Upper lobe of left lung (tissue), 6 donors: Measurements from ENCODE around the gene SNX20. TPM values are rescaled to one million over a fixed set of nuclear protein-coding genes. Genes with fewer than 3 reads are reported as not detected.

Experiments
- ATAC-seq, 2 donors: fragments of 200-7000 bp; cut with Tn5 transposase; one replicate each; pipeline ENCODE4 v1.9.1; 2022; ENCODE audit warnings: mild to moderate bottlenecking in 2 of 2, moderate library complexity in 2 of 2; ENCODE audit not compliant: low FRiP score in 2 of 2
- DNase-seq, 2 donors: peaks; one replicate each; pipeline ENCODE4 v3.0.0-alpha.2; 2019 to 2020
- H3K27ac ChIP-seq, 4 donors: fragments of 200-600 bp; sonication (generic); one replicate each; pipeline ENCODE4 v1.5.1; 2016 to 2019
- H3K27me3 ChIP-seq, 4 donors: fragments of 200-600 bp; sonication (generic); one replicate each; pipeline ENCODE4 v1.5.1; 2017 to 2019
- H3K36me3 ChIP-seq, 4 donors: fragments of 200-600 bp; sonication (generic); one replicate each; pipeline ENCODE4 v1.5.1; 2016 to 2019
- H3K4me1 ChIP-seq, 4 donors: fragments of 200-600 bp; sonication (generic); one replicate each; pipeline ENCODE4 v1.5.1; 2018 to 2019
- H3K4me3 ChIP-seq, 4 donors: fragments of 200-600 bp; sonication (generic); one replicate each; pipeline ENCODE4 v1.5.1; 2017 to 2019; ENCODE audit warnings: mild to moderate bottlenecking in 2 of 4, moderate library complexity in 1 of 4
- H3K9me3 ChIP-seq, 4 donors: fragments of 200-600 bp; sonication (generic); one replicate each; pipeline ENCODE4 v1.5.1; 2018 to 2019
- CTCF ChIP-seq, 6 experiments: fragments of 450-650 bp in 4 of 6; fragments of 200-600 bp in 2 of 6; sonication (generic) in 2 of 6; IDR thresholded peaks; one replicate each; pipeline ENCODE4 v1.5.1; 2016 to 2019; ENCODE audit warnings: antibody characterized with exemption in 6 of 6
- EP300 ChIP-seq, 4 donors: sonication (generic); formaldehyde crosslinking; IDR thresholded peaks; one replicate each; pipeline ENCODE4 v1.5.1; 2017; ENCODE audit warnings: antibody characterized with exemption in 4 of 4, control low read depth in 2 of 4
- POLR2A ChIP-seq, 4 donors: fragments of 450-650 bp; IDR thresholded peaks; one replicate each; pipeline ENCODE4 v1.5.1; 2016 to 2017; ENCODE audit warnings: antibody characterized with exemption in 4 of 4, mild to moderate bottlenecking in 2 of 4
- POLR2AphosphoS5 ChIP-seq, 2 donors: sonication (generic); formaldehyde crosslinking; IDR thresholded peaks; one replicate each; pipeline ENCODE4 v1.5.1; 2017; ENCODE audit warnings: antibody characterized with exemption in 2 of 2
- WGBS, 2 donors: methylation state at CpG; one replicate each; pipeline ENCODE4 v1.1.5; 2017 to 2018; 5-methylcytosine and 5-hydroxymethylcytosine counted together
- total RNA-seq, 6 donors: library from RNA; depleted of rRNA in 4 of 6; stranded (reverse); fragments of >200 nt in 4 of 6; gene quantifications; one replicate each; pipeline versions ENCODE4 v1.1.0 to v1.2.1, GENCODE V29; 2016 to 2021
- donor health status: DM: no; HTN: no; CAD: no; lungs with moderate emphysema.
- donor health status: DM: no; HTN: yes; CAD: no; lungs with severe emphysema.

Gene SNX20
- total RNA-seq, 6 donors from 2014 or later, result 3.2 to 16.9 (median 13.2) TPM

- H3K27ac ChIP-seq, result no peak overlapping the region
- no peaks in the 10 kb centered on the region for H3K9me3 ChIP-seq
- H3K36me3 ChIP-seq, result no peaks in the 10 kb centered on the region
- H3K4me3 ChIP-seq, result no peak overlapping the region
- WGBS, 2 donors, result 95 to 96% methylated on average over 5 of the region's 5 CpGs
- ATAC-seq (no peak), DNase-seq (no peak)
- H3K27me3 ChIP-seq, result no peaks in the 10 kb centered on the region
- TF ChIP-seq EP300 (IDR thresholded peaks at IDR 0.05), result no peak
- TF ChIP-seq POLR2AphosphoS5 (IDR thresholded peaks at IDR 0.05), result no peak
- no peak for TF ChIP-seq POLR2A (IDR thresholded peaks at IDR 0.05)
- no peak for TF ChIP-seq CTCF (IDR thresholded peaks at IDR 0.05)
- peaks cover 0 to 3% (median 0%) of the 10 kb centered on the region in 4 donors for H3K4me1 ChIP-seq
Measured at GRCh38 chr16:50642349-50642748, 38.8 kb downstream of the SNX20 start.

- no peak overlapping the region for H3K27ac ChIP-seq
- no peak for DNase-seq
- no peaks in the 10 kb centered on the region for H3K27me3 ChIP-seq
- TF ChIP-seq POLR2AphosphoS5 (IDR thresholded peaks at IDR 0.05) (no peak), POLR2A (IDR thresholded peaks at IDR 0.05) (no peak), EP300 (IDR thresholded peaks at IDR 0.05) (no peak), CTCF (IDR thresholded peaks at IDR 0.05) (no peak)
- no peaks in the 10 kb centered on the region for H3K9me3 ChIP-seq
- no peaks in the 10 kb centered on the region for H3K36me3 ChIP-seq
- WGBS, 2 donors, result 88 to 91% methylated on average over 4 of the region's 4 CpGs
- ATAC-seq, result no peak
- H3K4me1 ChIP-seq, result peaks cover 0 to 3% (median 0%) of the 10 kb centered on the region in 4 donors
- no peak overlapping the region for H3K4me3 ChIP-seq
Measured at GRCh38 chr16:50641818-50642187, 39.3 kb downstream of the SNX20 start.

- 70 to 76% methylated on average over 11 to 15 of the region's 15 CpGs for WGBS, 2 donors
Measured at GRCh38 chr16:50640919-50641817, 39.9 kb downstream of the SNX20 start.

GRCh38 chr16:50640391-50640790 is 40.7 kb downstream of the SNX20 start:
- DNase-seq (no peak), ATAC-seq (no peak)
- H3K27me3 ChIP-seq, result no peaks in the 10 kb centered on the region

More at GRCh38 chr16:50640919-50641817, 39.9 kb downstream of the SNX20 start:
- H3K9me3 ChIP-seq, result no peaks in the 10 kb centered on the region
- no peaks in the 10 kb centered on the region for H3K36me3 ChIP-seq
- TF ChIP-seq CTCF (IDR thresholded peaks at IDR 0.05) (no peak), POLR2AphosphoS5 (IDR thresholded peaks at IDR 0.05) (no peak), POLR2A (IDR thresholded peaks at IDR 0.05) (no peak), EP300 (IDR thresholded peaks at IDR 0.05) (no peak)
- ATAC-seq (no peak), DNase-seq (no peak)
- no peaks in the 10 kb centered on the region for H3K27me3 ChIP-seq
- no peak overlapping the region for H3K27ac ChIP-seq
- no peak overlapping the region for H3K4me3 ChIP-seq
- H3K4me1 ChIP-seq, result peaks cover 0 to 3% (median 0%) of the 10 kb centered on the region in 4 donors

More at GRCh38 chr16:50640391-50640790, 40.7 kb downstream of the SNX20 start:
- H3K36me3 ChIP-seq, result no peaks in the 10 kb centered on the region
- H3K4me1 ChIP-seq, result peaks cover 0 to 3% (median 0%) of the 10 kb centered on the region in 4 donors
- TF ChIP-seq POLR2AphosphoS5 (IDR thresholded peaks at IDR 0.05) (no peak), POLR2A (IDR thresholded peaks at IDR 0.05) (no peak), EP300 (IDR thresholded peaks at IDR 0.05) (no peak), CTCF (IDR thresholded peaks at IDR 0.05) (no peak)
- 93 to 98% methylated on average over 1 of the region's 1 CpG for WGBS, 2 donors
- no peaks in the 10 kb centered on the region for H3K9me3 ChIP-seq
- no peak overlapping the region for H3K4me3 ChIP-seq
- H3K27ac ChIP-seq, result no peak overlapping the region
